IMR-90 (cell line): ENCODE measurements around the gene ZEB2. TPM values are rescaled to one million over a fixed set of nuclear protein-coding genes. Genes with fewer than 3 reads are reported as not detected.

Source experiments
- ATAC-seq: fragments of 200-7000 bp; cut with Tn5 transposase; 2 replicates; pipeline ENCODE4 v1.9.1; 2020; ENCODE audit warnings: low read depth, mild to moderate bottlenecking, moderate library complexity
- BruUV-seq: library from RNA; stranded (reverse); fragments of 400-500 nt; replicated peaks from 2 replicates; lab custom pipeline; 2021; lab: Mats Ljungman, UMichigan
- CTCF ChIA-PET: fragments of 300-600 bp; formaldehyde crosslinking; extraction: SDS; loops from one replicate; lab custom pipeline; 2021; ENCODE audit warnings: antibody characterized with exemption; lab: Yijun Ruan, JAX
- POLR2A ChIA-PET: fragments of 300-600 bp; sonication (Branson Sonifier 250); formaldehyde crosslinking; loops from one replicate; lab custom pipeline; 2022; ENCODE audit warnings: antibody characterized with exemption; ENCODE audit not compliant: unreplicated experiment; lab: Charles Lee
- DNase-seq: peaks from one replicate; pipeline ENCODE4 v3.0.0; 2013
- H2AFZ ChIP-seq: replicated peaks from 2 replicates; pipeline ENCODE3; 2013; ENCODE audit warnings: low read length, mild to moderate bottlenecking; ENCODE audit not compliant: poor library complexity
- H2AK5ac ChIP-seq: 2 replicates; pipeline ENCODE4 v1.6.1; 2013; ENCODE audit warnings: low read depth, low read length, inconsistent platforms
- H2AK9ac ChIP-seq: replicated peaks from 2 replicates; pipeline ENCODE3; 2013; ENCODE audit warnings: mild to moderate bottlenecking, low read depth, low read length, moderate library complexity; ENCODE audit not compliant: poor library complexity
- H2BK120ac ChIP-seq: 2 replicates; pipeline ENCODE4 v1.6.1; 2013; ENCODE audit warnings: low read depth, low read length, inconsistent platforms
- H2BK15ac ChIP-seq: 3 replicates; pipeline ENCODE4 v1.6.1; 2013; ENCODE audit warnings: low read depth, low read length, inconsistent platforms
- H2BK20ac ChIP-seq: 2 replicates; pipeline ENCODE4 v1.6.1; 2013; ENCODE audit warnings: low read depth, mild to moderate bottlenecking, inconsistent platforms, low read length, moderate library complexity
- H2BK5ac ChIP-seq: 2 replicates; pipeline ENCODE4 v1.6.1; 2013; ENCODE audit warnings: mild to moderate bottlenecking, low read depth, low read length, inconsistent platforms; ENCODE audit not compliant: poor library complexity, severe bottlenecking
- H3K14ac ChIP-seq: replicated peaks from 2 replicates; pipeline ENCODE4 v1.6.1; 2013; ENCODE audit warnings: low read depth, low read length, inconsistent platforms
- H3K18ac ChIP-seq: 2 replicates; pipeline ENCODE4 v1.6.1; 2013; ENCODE audit warnings: low read depth, low read length, control low read depth
- H3K23ac ChIP-seq: 2 replicates; pipeline ENCODE4 v1.6.1; 2013; ENCODE audit warnings: low read depth, low read length, inconsistent platforms
- H3K27ac ChIP-seq: 2 replicates; pipeline ENCODE4 v1.5.1; 2013; ENCODE audit warnings: mild to moderate bottlenecking, control low read depth, low read length; ENCODE audit not compliant: insufficient read depth
- H3K27me3 ChIP-seq: 2 replicates; pipeline ENCODE4 v1.6.1; 2013; ENCODE audit warnings: low read length; ENCODE audit not compliant: control insufficient read depth, insufficient read depth
- H3K36me3 ChIP-seq: 2 replicates; pipeline ENCODE4 v1.6.1; 2013; ENCODE audit warnings: low read length, mixed read lengths; ENCODE audit not compliant: control insufficient read depth, insufficient read depth
- H3K4ac ChIP-seq: 2 replicates; pipeline ENCODE4 v1.6.1; 2013; ENCODE audit warnings: low read depth, low read length, inconsistent platforms
- H3K4me1 ChIP-seq: 2 replicates; pipeline ENCODE4 v1.6.1; 2013; ENCODE audit warnings: low read length, mixed read lengths; ENCODE audit not compliant: control insufficient read depth, insufficient read depth
- H3K4me2 ChIP-seq: 2 replicates; pipeline ENCODE4 v1.6.1; 2013; ENCODE audit warnings: low read depth, mild to moderate bottlenecking, control low read depth, low read length, moderate library complexity
- H3K4me3 ChIP-seq: 2 replicates; pipeline ENCODE4 v1.5.1; 2013; ENCODE audit warnings: low read depth, mild to moderate bottlenecking, control low read depth, low read length, moderate library complexity; ENCODE audit not compliant: insufficient read depth
- H3K56ac ChIP-seq: 2 replicates; pipeline ENCODE4 v1.6.1; 2013; ENCODE audit warnings: low read length, inconsistent platforms; ENCODE audit not compliant: insufficient read depth; ENCODE audit errors: extremely low read depth
- H3K79me1 ChIP-seq, 2 experiments: 2 replicates each; pipeline ENCODE4 v1.6.1; 2013; ENCODE audit warnings: low read length in 2 of 2, inconsistent platforms in 1 of 2, low read depth in 1 of 2
- H3K9ac ChIP-seq: 2 replicates; pipeline ENCODE4 v1.6.1; 2013; ENCODE audit warnings: low read depth, low read length, control low read depth
- H3K9me1 ChIP-seq: 2 replicates; pipeline ENCODE4 v1.6.1; 2013; ENCODE audit warnings: low read length, inconsistent platforms; ENCODE audit not compliant: insufficient read depth
- H3K9me3 ChIP-seq: 2 replicates; pipeline ENCODE4 v1.6.1; 2013; ENCODE audit warnings: low read length; ENCODE audit not compliant: control insufficient read depth, insufficient read depth
- H4K20me1 ChIP-seq: 2 replicates; pipeline ENCODE4 v1.6.1; 2013; ENCODE audit warnings: low read length, inconsistent platforms; ENCODE audit not compliant: insufficient read depth
- H4K5ac ChIP-seq: 2 replicates; pipeline ENCODE4 v1.6.1; 2013; ENCODE audit warnings: mild to moderate bottlenecking, low read depth, low read length, control low read depth
- H4K8ac ChIP-seq, 2 experiments: 2 replicates each; pipeline ENCODE4 v1.6.1; 2013; ENCODE audit warnings: low read depth in 2 of 2, low read length in 2 of 2, control low read depth in 1 of 2, inconsistent platforms in 1 of 2
- H4K91ac ChIP-seq: 2 replicates; pipeline ENCODE4 v1.6.1; 2013; ENCODE audit warnings: low read depth, low read length, inconsistent platforms; ENCODE audit not compliant: insufficient read depth
- BHLHE40 ChIP-seq: fragments of 150-350 bp; IDR thresholded peaks from 2 replicates; pipeline ENCODE4 v1.6.1; 2016; ENCODE audit warnings: mild to moderate bottlenecking, low read depth, low read length
- CEBPB ChIP-seq: IDR thresholded peaks from 2 replicates; pipeline ENCODE4 v1.6.1; 2012; ENCODE audit warnings: low read depth, low read length, improper control_type of control experiment
- MAFK ChIP-seq: IDR thresholded peaks from 2 replicates; pipeline ENCODE4 v1.6.1; 2012; ENCODE audit warnings: low read depth, low read length, improper control_type of control experiment
- NFE2L2 ChIP-seq: fragments of 150-350 bp; IDR thresholded peaks from 2 replicates; pipeline ENCODE4 v1.6.1; 2016; ENCODE audit warnings: low read depth, mild to moderate bottlenecking, low read length
- POLR2A ChIP-seq: IDR thresholded peaks from 2 replicates; pipeline ENCODE4 v1.6.1; 2012; ENCODE audit warnings: mild to moderate bottlenecking, low read depth, low read length
- RFX5 ChIP-seq: IDR thresholded peaks from 2 replicates; pipeline ENCODE4 v1.8.0; 2012; ENCODE audit warnings: low read depth, mild to moderate bottlenecking, low read length, moderate library complexity
- SMC3 ChIP-seq: fragments of 150-350 bp; IDR thresholded peaks from 2 replicates; pipeline ENCODE4 v1.6.1; 2016; ENCODE audit warnings: low read depth, mild to moderate bottlenecking, antibody characterized with exemption, low read length, moderate library complexity
- WGBS, 2 experiments: methylation state at CpG; one replicate each; pipeline versions ENCODE4 v1.1.5 to v1.1.7; 2013; ENCODE audit warnings: missing lambda C conversion rate in 2 of 2; ENCODE audit not compliant: insufficient read length in 1 of 2; ENCODE audit errors: extremely low coverage in 2 of 2; 5-methylcytosine and 5-hydroxymethylcytosine counted together
- dilution Hi-C: fragments of 300-500 bp; cut with HindIII; formaldehyde crosslinking; loops from one replicate; pipeline ENCODE4 v1.14.3; 2018; ENCODE audit warnings: low sequenced_read_pairs; ENCODE audit not compliant: unreplicated experiment
- in situ Hi-C: fragments of 300-500 bp; cut with MboI; formaldehyde crosslinking; loops from 3 replicates; pipeline ENCODE4 v1.14.3; 2019; ENCODE audit warnings: low sequenced_read_pairs, inconsistent platforms, mixed read lengths
- intact Hi-C: fragments of 100-400 bp; cut with micrococcal nuclease; formaldehyde crosslinking; loops from 2 replicates; pipeline ENCODE4 v1.10.0; 2022
- polyA plus RNA-seq, 3 experiments: library from polyadenylated mRNA; depleted of rRNA; stranded (reverse); fragments of >200 nt; gene quantifications; 2 replicates each; pipeline ENCODE4 v1.2.3, GENCODE V29; 2012; ENCODE audit warnings: low replicate concordance in 1 of 3
- total RNA-seq: library from RNA; depleted of rRNA; stranded (reverse); fragments of >200 nt; gene quantifications from 2 replicates; pipeline ENCODE4 v1.2.3, GENCODE V29; 2012

ZEB2 gene
- total and polyA plus RNA-seq, 2 of the 4 experiments (the other 2 are of a cell fraction): 22.4 to 50.9 TPM

- no peak for TF ChIP-seq MAFK
- no peak for TF ChIP-seq RFX5
- no peak for TF ChIP-seq SMC3
- no peak for TF ChIP-seq POLR2A
These were observed 4.4 kb upstream of the ZEB2 start (continued) for GRCh38 chr2:144524118-144525009.

GRCh38 chr2:144523596-144524117 is 3.7 kb upstream of the ZEB2 start:
- Histone ChIP-seq H2AK5ac (no peak overlapping the region), H4K5ac (peak overlapping the region; percentile 83), H3K4me2 (peak overlapping the region; percentile 99), H3K79me1 (peaks cover 0 to 4% of the 10 kb centered on the region in 2 experiments; a peak in 2 of 4 replicates), H3K56ac (peak overlapping the region; percentile 14; the same call in 1 of the 2 replicates), H3K9me3 (no peaks in the 10 kb centered on the region), H3K9ac (peak overlapping the region; percentile 82), H3K4ac (peak overlapping the region; percentile 76), H2BK15ac (peak overlapping the region; percentile 66), H3K14ac (peak overlapping the region; percentile 87), H4K8ac (peak overlapping the region; percentile 56 to 76), H3K36me3 (no peaks in the 10 kb centered on the region), H3K9me1 (no peaks in the 10 kb centered on the region), H3K23ac (peak overlapping the region; percentile 89), H2BK20ac (peak overlapping the region; percentile 82), H3K18ac (peak overlapping the region; percentile 90), H2BK5ac (peak overlapping the region; percentile 10), H3K27me3 (no peaks in the 10 kb centered on the region), H2AK9ac (no peak overlapping the region), H3K4me3 (peak overlapping the region; percentile 83), H3K27ac (peak overlapping the region; percentile 70), H2BK120ac (peak overlapping the region; percentile 86), H2AFZ (peak overlapping the region; percentile 88), H3K4me1 (peaks cover 4% of the 10 kb centered on the region; the same call in 1 of the 2 replicates), H4K91ac (peak overlapping the region; percentile 50), H4K20me1 (no peaks in the 10 kb centered on the region)
- ChIA-PET CTCF (interaction anchor here (0.6 to 0.7 kb wide), 2 partner anchors 71 to 961 kb away, joined by 3 to 5 read pairs; no protein-coding TSS in a partner anchor), POLR2A (no interaction called here)
- dilution Hi-C loops (no loop called here), in situ Hi-C loops (loop anchor here (5.0 to 25.0 kb wide), 3 partner anchors 1011 to 1789 kb away; no protein-coding TSS in a partner anchor), intact Hi-C loops (loop anchor here (1.0 to 10.0 kb wide), 11 partner anchors 74 to 2001 kb away; no protein-coding TSS in a partner anchor)
- BruUV-seq: no TSS peak
- DNase-seq (no peak), ATAC-seq (peak; percentile 12)
- TF ChIP-seq NFE2L2 (no peak), CEBPB (no peak), BHLHE40 (peak; percentile 73), POLR2A (no peak)
- WGBS, 2 experiments: no CpG with 5 or more reads among the region's 15 CpGs
